ENCODE data around the gene WFIKKN2. TPM values are rescaled to one million over a fixed set of nuclear protein-coding genes. Genes with fewer than 3 reads are reported as not detected.

The WFIKKN2 gene
- total and polyA plus RNA-seq, 2 of the 8 experiments (the other 6 are each of a cell fraction or from before 2014, with no cell fraction given) = 0.07 to 0.30 TPM

- H3K9me3 ChIP-seq (ENCODE audit: insufficient read depth in 2 of 2, low read depth in 1 of 2, low read length in 1 of 2) = no peaks in the 10 kb centered on the region
- H4K8ac ChIP-seq (ENCODE audit: extremely low read depth, insufficient read depth, low read length) = no peak overlapping the region
- H3K23me2 ChIP-seq (ENCODE audit: low read depth, low read length) = no peaks in the 10 kb centered on the region
- H3K4me3 ChIP-seq (ENCODE audit: extremely low read depth in 1 of 4, insufficient read depth in 2 of 4, low read depth in 3 of 4, low read length in 4 of 4) = no peak overlapping the region
- H4K91ac ChIP-seq (replicated peaks; ENCODE audit: insufficient read length, low read length) = no peak overlapping the region
- no peak overlapping the region for H3K9ac ChIP-seq (replicated peaks in 1 of 4; ENCODE audit: extremely low read depth in 1 of 4, low read depth in 3 of 4, low read length in 3 of 4)
- H2BK5ac ChIP-seq (ENCODE audit: low read depth, low read length) = no peak overlapping the region
- H3K79me2 ChIP-seq (ENCODE audit: control insufficient read depth in 1 of 2, insufficient read depth in 2 of 2, low read length in 2 of 2) = no peaks in the 10 kb centered on the region
- no peaks in the 10 kb centered on the region for H3K79me1 ChIP-seq (ENCODE audit: low read depth, low read length)
- peak overlapping the region; percentile 46; the same call in 1 of the 2 replicates for H2BK15ac ChIP-seq (ENCODE audit: low read length)
- H3K27ac ChIP-seq (ENCODE audit: low read depth, low read length) = no peak overlapping the region
- no peaks in the 10 kb centered on the region for H3K36me3 ChIP-seq (ENCODE audit: control insufficient read depth in 2 of 4, insufficient read depth in 4 of 4, low read length in 3 of 4)
- DNase-seq (ENCODE audit: low read depth in 1 of 2, low spot score in 2 of 2) (no peak), FAIRE-seq (no peak)
- POLR2A ChIA-PET (ENCODE audit: partially characterized antibody) = interaction anchor here (2.7 to 4.3 kb wide), 2 partner anchors 12 to 33 kb away, joined by 9 to 21 read pairs; partner anchors contain the start of gene TOB1
- no peak overlapping the region for H3K23ac ChIP-seq (ENCODE audit: insufficient read length)
- peak overlapping the region; percentile 48; the same call in 1 of the 2 replicates for H3K18ac ChIP-seq (ENCODE audit: extremely low read depth, low read length)
- no peak overlapping the region for H2AFZ ChIP-seq (ENCODE audit: low read length)
- H2BK20ac ChIP-seq (ENCODE audit: low read length) = no peak overlapping the region
- H2BK120ac ChIP-seq (replicated peaks; ENCODE audit: low read depth, low read length) = no peak overlapping the region
- H3K56ac ChIP-seq (replicated peaks; ENCODE audit: insufficient read length, low read depth, low read length) = no peak overlapping the region
- CTCF ChIA-PET (ENCODE audit: partially characterized antibody) = interaction anchor here (1.1 to 10.5 kb wide), 10 partner anchors 9 to 133 kb away, joined by 3 to 125 read pairs (median 4); no protein-coding TSS in a partner anchor
- TF ChIP-seq SIRT6 (IDR thresholded peaks at IDR 0.05; ENCODE audit: low read length) (no peak), CBX8 (IDR thresholded peaks at IDR 0.05; ENCODE audit: borderline replicate concordance, low read depth, low read length) (no peak), EGR1 (IDR thresholded peaks at IDR 0.05; ENCODE audit: borderline replicate concordance, low read depth, low read length) (no peak)
- H2AK5ac ChIP-seq (ENCODE audit: low read depth, low read length) = no peak overlapping the region
- 0 out of 2 replicates have a peak overlapping the region, but pooled peaks have one; percentile 19 for H2BK12ac ChIP-seq (ENCODE audit: low read depth, low read length)
- no peak overlapping the region for H4K5ac ChIP-seq (ENCODE audit: insufficient read length, low read depth, low read length)
- H3K4ac ChIP-seq (replicated peaks; ENCODE audit: insufficient read length, low read depth, low read length) = no peak overlapping the region
- H3K4me1 ChIP-seq (replicated peaks in 1 of 4; ENCODE audit: control insufficient read depth in 3 of 4, insufficient read depth in 4 of 4, low read length in 3 of 4) = peaks cover 7 to 33% (median 24%) of the 10 kb centered on the region in 4 experiments
- no peaks in the 10 kb centered on the region for H3K27me3 ChIP-seq (replicated peaks in 1 of 4; ENCODE audit: control insufficient read depth in 3 of 4, extremely low read depth in 1 of 4, insufficient read depth in 3 of 4, low read length in 3 of 4)
- WGBS, 2 experiments (ENCODE audit: extremely low coverage in 1 of 2, insufficient coverage in 1 of 2, insufficient read length in 1 of 2, insufficient replicate concordance in 2 of 2, low coverage in 1 of 2, low lambda C conversion rate in 2 of 2, missing lambda C conversion rate in 1 of 2) = 85% methylated on average over 8 of the region's 13 CpGs; no CpG with 5 or more reads in 1 of the 2 experiments
- no peaks in the 10 kb centered on the region for H4K20me1 ChIP-seq (replicated peaks in 1 of 2; ENCODE audit: control insufficient read depth in 1 of 2, insufficient read depth in 2 of 2, low read length in 2 of 2)
- H3K4me2 ChIP-seq (ENCODE audit: insufficient read depth in 1 of 2, low read depth in 2 of 2, low read length in 2 of 2) = no peak overlapping the region
- no peak overlapping the region for H3K14ac ChIP-seq (ENCODE audit: insufficient read length)
These were observed 2.5 kb upstream of the WFIKKN2 start for GRCh38 chr17:50832864-50833381.

Measured in H1 (cell line).